ENCODE measurements around the gene PPARD.

PPARD gene

DNA sequence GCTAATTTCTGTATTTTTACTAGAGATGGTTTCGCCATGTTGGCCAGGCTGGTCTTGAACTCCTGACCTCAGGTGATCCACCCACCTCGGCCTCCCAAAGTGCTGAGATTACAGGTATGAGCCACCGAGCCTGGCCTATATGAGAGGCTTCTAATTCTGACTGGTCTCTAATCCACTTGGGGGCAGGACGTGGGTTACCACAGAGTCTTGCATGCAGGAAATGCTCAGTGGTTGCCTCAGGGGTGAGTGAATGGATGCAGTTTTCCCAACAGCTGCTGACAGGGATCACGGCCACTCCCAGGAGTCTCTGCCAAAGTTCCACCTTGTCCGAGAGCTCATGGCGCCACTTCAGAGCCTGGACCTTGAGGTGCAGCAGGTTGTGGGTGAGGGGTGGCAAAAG is 103.3 kb downstream of the PPARD start:
- DNase-seq = no peak

DNA sequence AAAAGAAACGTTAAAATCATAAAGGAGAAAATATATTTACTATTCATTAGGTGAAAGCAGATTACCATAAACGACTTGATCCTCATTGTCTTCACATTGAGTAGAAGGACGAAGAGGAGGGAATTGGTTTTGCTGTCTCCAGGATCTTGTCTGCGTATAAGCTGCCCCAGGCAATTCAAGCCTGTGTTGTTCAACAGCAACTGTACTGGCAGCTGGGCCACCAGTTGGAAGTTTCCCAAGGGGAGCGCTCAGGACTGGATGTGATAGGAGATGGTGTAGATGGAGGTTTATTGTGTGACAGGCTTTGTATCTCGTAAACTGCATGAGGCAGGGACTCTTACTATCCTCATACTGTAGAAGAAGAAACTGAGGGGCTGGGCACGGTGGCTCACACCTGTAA is 105.8 kb downstream of the PPARD start:
- DNase-seq = peak in 1 of 2 experiments; percentile 28

DNA sequence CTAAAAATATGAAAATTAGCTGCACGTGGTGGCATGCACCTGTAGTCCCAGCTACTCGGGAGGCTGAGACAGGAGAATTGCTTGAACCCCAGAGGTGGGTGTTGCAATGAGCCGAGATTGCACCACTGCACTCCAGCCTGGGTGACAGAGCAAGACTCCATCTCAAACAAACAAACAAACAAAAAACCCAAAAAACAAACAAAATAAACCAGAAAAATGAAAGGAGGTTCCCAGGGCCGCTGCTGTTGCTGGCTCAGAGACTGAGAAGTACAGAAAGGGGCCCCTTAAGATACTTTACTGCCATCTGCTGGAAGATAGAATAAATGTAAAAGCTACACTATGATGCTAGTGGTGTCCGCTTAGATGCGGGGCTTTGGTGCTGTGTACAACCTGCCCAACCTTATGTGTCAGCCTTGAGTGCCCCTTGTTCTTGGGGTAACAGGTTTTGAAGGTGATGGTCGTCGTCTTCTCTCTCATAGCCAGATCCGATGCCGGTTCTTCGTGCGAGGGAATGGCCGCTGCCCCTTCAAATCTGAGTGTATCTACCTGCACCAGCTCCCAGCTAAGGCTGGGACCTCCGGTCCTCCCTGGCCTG is 107.0 kb downstream of the PPARD start:
- DNase-seq = peak; percentile 54 to 79

DNA sequence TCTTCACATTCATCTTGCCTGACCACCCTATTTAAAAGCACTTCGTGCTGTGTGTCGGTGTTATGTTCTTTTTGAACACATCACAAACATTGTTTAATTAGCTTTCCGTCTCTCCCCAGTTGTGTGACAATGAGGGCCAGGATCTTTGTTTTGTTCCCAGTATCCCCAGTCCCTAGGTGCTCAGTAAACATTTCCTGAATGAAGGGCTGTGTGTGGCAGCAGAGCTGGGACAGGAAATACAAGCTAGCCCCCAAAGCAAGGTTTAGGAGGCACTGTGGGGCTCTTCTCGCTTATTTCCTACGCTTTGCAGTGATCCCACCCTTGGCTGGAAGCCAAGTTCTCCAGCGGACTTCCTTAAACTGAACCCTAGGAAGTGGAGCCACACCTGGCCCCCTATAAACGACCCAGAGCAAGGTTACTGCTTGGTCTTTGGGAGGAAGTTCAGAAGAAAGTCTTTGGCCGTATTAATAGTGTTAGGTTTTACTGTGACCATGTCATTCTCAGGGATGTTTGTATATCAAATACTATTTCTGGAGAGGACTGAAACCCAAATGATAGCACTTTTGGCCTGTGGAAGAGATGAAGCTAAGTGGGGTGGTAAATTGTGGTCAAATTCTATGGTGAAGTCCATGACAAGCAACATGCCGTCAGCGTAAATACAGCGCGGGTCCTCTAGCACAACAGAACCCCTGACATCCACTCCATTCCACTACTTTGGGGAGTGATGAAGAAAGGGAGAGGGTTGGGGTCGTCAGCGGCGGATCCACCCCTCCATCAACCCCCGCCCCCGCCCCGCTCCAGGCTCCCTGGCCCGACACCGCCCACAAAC is 109.2 kb downstream of the PPARD start:
- DNase-seq = no peak

DNA sequence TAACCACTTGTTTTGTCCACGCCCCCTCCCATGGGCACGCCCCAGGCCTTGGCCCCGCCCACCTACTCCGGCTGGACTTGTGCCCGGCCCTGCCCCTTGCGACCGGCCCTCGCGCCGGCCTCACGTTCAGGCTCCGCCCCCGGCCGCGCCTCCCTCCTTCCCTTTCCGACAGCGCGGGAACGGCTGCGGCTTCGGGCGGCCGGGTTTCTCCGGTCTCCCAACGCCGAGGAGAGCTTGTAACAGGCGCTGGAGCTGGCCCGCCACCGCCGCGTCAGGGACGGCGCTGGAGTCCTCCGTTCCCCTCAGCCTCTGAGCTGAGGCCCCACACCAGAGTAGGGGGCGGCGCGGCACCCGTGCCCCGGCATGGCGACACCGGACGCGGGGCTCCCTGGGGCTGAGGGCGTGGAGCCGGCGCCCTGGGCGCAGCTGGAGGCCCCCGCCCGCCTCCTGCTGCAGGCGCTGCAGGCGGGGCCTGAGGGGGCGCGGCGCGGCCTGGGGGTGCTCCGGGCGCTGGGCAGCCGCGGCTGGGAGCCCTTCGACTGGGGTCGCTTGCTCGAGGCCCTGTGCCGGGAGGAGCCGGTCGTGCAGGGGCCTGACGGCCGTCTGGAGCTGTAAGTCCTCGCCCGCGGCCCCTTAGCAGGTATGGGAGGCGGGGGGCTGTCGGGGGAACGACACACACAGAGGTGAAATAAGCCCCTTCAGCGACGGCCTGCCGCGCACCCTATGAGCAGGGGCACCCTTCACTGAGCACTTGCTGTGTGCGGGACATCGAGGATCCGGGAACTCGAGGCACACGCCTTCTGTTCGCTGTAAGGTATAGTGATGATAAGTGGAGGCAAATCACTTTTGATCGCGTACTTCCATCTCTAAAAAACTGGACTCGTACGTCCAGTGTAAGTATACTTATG is 110.1 kb downstream of the PPARD start, which contains the start of gene FANCE:
Gene FANCE (plus strand): TSS at position 156 of the 908 bp plus-strand sequence. CDS start 208 bp downstream, at position 364.
- DNase-seq = peak; percentile 87 to 94

DNA sequence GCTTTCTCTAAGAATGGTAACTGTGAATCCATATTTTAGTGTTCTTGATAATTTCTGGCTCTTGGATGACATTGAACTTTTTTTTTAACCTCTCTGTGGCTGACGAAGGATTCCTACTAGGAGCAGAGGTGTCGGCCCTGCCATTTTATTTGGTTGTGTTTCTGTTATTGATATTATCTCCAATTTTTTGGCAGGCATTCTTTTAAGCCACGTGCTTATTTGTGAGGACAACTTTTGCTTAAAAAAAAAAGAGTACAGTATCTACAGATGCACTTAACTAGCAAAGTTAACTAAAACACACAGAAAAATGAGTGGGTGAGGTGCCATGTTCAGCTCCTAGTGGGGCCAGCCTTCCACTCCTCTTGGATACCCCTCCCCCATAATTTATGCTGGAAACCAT is 110.9 kb downstream of the PPARD start:
- no peak for DNase-seq

DNA sequence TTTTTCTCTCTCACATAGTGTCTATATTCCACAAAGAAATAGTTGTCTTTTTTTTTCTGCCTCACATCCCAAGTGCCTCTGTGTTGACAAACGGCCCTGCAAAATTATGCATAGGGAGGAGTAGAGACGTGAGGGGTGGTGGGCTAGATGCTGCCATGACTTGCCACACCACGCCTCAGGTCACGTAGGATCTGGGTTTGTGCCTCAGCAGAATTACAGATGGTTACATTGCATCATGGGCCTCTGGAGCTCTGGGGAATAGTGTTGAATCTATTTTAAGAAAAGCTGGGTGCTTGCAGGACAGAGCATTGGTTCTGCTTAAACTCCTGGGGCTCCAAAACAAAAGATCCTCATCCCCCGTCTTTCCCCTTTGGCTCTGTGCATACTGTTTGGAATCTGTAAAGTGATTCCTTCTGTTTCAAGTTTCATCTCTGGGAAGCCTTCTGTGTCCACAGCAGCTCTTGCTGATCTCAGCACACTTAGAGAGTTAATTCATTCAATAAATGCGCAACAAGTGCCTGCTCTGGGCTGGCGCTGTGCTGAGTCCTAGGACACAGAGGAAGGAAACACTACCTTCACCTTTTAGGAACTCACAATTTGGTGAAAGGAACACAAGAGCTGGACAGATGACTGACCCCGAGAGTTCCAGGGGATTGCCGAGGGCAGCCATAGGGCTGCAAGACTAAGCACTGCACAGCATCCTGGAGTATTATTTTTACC is 112.2 kb downstream of the PPARD start:
- DNase-seq = no peak

DNA sequence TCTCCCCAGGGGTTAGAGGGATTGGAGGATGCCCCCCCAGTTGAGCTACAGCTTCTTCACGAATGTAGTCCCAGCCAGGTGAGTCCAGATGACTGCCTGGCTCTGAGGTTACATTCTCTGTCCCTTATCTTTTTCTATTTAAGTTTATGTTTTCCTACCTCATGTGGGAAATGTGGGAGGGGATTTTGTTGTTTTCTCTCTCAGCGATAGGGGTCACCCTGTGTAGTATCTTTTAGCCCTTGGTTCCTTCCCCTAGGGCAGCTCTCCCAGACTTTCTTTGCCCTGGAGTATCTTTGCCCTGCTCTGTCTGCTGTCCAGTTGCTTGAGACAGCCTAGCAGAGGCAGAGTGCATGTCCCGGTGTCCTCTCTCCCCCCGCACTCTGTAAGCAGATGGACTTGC is 115.5 kb downstream of the PPARD start:
- no peak for DNase-seq

DNA sequence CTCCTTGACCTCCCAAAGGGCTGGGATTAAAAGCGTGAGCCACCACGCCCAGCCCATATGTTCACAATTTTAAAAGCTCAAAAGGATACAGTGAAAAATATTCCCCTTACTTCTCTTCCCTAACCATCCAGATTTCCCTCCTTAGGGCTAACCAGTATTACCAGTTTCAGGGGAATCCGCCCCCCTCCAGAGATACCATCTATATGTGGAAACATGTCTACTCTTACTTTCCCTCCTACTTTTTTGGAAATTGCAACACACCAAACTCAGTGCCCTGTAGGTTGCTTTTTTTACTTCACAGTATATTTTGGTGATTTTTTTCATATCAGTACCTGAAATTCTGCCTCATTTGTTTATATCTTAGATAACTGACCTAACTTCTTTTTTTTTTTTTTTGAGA is 118.9 kb downstream of the PPARD start:
- DNase-seq = no peak

DNA sequence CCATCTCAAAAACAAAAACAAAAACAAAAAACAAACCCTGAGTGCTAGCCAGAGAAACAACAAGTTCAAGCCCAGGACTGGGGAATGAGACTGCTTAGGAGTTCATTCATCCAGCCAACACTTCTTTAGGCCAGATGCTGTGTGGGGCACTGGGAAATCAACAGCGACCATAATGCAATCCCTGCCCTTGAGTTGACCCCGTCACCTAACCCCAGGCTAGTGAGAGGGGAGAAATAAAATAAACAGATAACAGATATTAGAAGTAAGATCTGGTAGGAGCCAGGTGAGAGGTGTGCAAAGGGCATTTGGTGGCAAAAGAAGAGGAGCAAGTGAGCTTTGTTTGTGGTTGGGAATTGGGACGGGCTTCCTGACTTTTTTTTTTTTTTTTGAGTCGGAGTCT is 120.9 kb downstream of the PPARD start:
- no peak for DNase-seq

DNA sequence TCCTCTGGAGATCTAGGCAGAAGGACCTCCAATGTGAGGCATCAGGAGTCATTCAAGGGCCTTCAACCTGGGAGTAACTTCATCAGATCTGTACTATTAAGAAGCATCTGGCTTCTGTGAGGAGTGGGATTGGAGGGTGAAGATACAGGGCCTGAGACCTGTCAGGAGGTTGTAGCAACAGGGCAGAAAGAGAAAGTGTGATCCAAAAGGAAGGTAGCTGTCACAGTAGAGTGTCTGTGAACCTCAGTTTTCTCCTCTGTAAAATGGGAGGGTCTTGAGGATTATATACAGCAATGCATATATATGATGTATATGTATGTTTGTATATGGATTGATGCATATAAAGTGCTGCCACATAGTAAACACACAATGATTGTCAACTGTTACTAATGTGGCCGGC is 123.3 kb downstream of the PPARD start:
- no peak for DNase-seq

DNA sequence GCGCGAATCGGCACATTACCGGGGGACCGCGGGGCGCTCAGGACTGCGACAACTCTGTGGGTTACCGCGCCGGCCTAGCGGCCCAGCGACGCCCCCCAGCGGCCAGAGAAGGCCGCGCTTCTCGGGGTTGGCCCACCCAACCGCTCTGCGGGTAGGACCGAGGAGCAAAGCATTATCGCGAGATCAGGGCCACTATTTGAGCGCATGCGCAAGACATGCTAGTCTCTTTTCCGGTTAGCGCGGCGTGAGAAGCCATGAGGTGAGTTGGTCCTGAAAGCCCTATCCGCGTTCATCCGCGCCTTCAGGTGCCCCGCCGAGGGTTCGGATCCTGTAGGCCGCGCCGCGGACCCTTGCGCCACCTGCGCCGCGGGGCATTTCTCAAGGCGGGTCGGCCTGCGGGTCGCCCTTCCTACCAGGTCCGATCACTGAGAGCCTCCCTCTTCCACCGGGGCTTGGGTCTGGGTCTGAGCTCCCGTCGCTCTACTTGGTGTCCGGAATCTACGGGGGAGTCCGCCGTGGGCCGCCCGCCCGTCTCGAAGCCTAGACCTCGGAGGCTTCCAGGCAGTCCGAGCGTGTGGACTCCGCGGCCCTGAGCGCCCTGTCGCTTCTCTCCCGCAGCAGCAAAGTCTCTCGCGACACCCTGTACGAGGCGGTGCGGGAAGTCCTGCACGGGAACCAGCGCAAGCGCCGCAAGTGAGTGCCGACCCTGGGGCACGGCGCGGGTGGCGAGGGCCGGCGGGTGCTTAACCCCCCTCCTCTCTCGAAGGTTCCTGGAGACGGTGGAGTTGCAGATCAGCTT is 126.0 kb downstream of the PPARD start, which contains the start of gene RPL10A:
Gene RPL10A (plus strand): TSS at position 221 of the 799 bp plus-strand sequence. CDS start 34 bp downstream, at position 255.
- DNase-seq = peak; percentile 94 to 98

DNA sequence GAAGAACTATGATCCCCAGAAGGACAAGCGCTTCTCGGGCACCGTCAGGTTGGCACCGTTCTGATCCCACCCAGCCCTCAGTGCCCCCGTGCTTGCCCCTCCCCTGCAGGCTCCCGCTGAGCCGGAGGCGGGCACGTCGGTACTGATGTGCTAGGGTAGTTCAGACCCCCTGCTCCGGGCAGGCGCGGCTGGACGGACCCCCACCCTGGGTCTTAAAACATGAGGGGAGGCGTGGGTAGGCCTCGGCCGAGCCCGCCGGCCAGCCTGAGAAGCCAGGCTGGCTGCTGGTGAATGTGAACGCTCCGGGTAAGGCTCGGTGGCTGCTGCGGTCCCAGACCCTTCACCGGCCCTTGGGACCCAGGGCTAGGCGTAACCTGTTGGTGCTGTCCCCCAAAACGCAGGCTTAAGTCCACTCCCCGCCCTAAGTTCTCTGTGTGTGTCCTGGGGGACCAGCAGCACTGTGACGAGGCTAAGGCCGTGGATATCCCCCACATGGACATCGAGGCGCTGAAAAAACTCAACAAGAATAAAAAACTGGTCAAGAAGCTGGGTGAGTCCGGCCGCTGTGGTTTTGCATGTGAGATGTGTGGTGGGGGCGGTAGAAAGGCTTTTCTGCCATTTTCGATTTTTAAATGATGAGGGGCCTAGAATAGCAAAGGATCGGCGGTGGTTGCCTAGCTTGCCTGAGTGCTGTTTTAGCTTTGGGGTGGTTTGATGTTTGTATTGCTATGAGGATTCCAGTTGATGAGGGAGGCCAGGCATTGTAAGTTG is 126.8 kb downstream of the PPARD start:
- no peak for DNase-seq

DNA sequence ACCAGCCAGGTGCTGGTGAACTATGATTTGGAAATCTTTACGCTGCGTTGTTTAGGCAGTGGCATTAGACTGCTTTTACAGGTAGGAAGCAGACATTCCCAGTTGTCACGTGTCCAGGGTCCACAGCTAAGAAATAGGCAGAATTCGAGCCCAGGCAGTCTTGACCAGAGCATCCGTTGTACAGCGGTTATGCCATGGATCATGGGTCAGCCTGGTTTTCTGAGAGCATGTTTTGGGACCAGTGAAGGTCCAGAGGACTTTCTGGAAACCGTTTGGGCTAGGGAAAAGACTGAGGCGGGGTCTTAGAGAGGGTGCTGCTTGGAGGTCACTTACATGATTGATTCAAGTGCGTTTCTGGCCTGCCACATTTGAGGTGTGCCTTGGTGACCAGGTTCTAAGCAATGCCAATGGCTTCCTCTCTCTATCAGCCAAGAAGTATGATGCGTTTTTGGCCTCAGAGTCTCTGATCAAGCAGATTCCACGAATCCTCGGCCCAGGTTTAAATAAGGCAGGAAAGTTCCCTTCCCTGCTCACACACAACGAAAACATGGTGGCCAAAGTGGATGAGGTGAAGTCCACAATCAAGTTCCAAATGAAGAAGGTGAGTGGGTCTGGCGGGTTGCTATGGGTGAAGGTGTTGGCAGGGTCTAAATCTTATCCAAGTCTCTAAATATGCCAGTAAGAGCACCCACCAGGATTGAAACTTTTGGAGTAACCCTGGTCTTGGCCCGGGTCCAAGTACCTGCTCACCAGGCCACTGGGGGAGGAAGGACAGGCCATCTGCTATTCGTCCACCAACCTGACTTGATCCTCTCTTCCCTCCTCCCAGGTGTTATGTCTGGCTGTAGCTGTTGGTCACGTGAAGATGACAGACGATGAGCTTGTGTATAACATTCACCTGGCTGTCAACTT is 127.6 kb downstream of the PPARD start:
- peak in 1 of 2 experiments; percentile 41 for DNase-seq

DNA sequence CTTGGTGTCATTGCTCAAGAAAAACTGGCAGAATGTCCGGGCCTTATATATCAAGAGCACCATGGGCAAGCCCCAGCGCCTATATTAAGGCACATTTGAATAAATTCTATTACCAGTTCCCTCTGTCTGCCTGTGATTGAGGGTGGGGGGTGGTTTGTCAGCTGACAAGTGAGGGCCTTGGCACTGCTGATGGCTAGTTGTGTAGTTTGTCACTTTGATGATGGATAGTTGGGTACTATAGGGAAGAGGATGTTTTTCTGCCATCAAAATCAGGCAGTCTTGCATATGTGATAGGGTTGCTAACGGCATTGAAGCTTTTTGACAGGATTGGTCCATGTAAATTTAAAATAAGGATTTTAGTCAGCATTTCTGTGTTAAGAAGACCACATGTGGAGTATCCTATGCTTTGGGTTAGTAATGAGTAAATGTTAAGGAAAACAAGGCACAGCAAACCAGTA is 128.3 kb downstream of the PPARD start:
- DNase-seq = no peak

DNA sequence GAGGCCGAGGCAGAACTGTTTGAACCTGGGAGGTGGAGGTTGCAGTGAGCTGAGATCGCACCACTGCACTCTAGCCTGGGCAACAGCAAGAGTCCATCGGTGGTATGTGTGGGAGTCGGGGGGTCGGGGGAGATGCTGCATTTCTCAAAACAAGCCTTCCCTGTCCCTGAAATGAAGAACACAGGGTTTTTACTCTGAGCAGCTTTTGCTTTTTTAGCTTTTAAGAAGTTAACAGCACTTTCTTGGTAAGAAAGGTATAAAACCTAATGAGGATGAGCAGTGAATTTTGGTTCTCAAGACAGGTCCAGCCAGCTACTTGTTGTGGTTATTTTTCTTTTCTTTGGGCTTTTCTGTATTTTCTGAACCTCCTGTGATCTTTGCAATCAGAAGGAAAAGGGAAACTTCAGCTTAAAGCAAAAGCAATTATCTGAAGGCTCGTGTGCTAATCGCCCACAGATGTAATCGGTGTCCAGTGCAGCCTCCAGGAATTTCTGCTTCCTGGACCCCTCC is 129.5 kb downstream of the PPARD start:
- no peak for DNase-seq

DNA sequence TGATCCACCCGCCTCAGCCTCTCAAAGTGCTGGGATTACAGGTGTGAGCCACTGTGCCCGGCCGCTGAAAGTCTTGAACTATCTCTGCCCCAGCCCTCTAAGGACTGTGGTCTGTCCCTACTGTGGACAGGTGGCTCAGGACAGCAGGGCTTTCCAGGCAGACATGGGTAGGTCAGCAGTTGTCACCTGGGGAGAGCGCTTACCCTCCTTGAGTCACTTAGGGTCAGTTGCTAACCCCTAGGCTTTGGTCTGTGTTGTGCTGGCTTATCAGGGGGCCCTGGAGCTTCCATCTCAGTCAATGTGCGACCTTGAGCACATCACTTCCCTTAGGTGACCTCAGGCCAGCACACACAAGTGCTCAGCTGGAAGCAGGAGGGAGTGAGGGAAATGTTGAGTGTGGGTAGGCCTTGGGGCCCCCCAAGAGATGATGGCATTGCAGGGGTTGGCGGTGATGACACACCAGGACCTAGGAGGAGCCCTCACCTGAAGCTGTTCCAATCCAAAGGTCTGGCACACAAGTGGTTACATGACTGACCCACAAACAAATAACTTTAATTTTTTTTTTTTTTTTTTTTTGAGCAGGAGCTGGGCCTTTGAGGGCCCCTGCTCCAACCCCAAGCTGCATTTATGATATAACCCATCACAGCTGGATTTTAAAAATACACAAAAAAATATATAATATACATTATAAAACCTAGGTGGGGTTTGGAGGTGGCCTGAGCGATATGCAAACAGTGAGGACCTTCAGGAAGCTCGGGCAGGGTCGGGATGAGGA is 130.9 kb downstream of the PPARD start:
- no peak for DNase-seq

DNA sequence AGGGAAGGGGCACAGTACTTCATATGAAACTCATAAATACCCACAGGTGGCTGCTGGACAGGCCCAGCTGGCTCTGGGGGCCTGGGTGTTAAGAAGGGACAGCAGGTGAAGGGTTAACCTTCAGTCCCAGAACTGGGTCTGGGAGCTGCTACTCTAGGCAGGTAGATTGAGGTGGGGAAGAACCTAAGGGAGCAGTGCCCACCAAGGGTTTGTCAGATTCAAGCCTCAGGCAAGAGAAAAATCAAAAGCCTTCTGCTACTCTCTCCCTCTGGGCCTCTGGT is 131.4 kb downstream of the PPARD start:
- no peak for DNase-seq

All from NCI-H446 (cell line).